ENCODE results near the gene ANKFN1.

ANKFN1 gene

GRCh38 chr17:56159826-56160380 lies 6.6 kb downstream of the ANKFN1 start:
- TF ChIP-seq, protein P1, sequence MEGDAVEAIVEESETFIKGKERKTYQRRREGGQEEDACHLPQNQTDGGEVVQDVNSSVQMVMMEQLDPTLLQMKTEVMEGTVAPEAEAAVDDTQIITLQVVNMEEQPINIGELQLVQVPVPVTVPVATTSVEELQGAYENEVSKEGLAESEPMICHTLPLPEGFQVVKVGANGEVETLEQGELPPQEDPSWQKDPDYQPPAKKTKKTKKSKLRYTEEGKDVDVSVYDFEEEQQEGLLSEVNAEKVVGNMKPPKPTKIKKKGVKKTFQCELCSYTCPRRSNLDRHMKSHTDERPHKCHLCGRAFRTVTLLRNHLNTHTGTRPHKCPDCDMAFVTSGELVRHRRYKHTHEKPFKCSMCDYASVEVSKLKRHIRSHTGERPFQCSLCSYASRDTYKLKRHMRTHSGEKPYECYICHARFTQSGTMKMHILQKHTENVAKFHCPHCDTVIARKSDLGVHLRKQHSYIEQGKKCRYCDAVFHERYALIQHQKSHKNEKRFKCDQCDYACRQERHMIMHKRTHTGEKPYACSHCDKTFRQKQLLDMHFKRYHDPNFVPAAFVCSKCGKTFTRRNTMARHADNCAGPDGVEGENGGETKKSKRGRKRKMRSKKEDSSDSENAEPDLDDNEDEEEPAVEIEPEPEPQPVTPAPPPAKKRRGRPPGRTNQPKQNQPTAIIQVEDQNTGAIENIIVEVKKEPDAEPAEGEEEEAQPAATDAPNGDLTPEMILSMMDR (IDR thresholded peaks at IDR 0.05; ENCODE audit: low read depth, low read length, missing control alignments), result no peak
- no peak overlapping the region for H3K27ac ChIP-seq
- in situ Hi-C loops (cut with HindIII; ENCODE audit: low pct_ligation_motif_present, low sequenced_read_pairs), result no loop called here
- no peaks in the 10 kb centered on the region for H3K27me3 ChIP-seq (replicated peaks)
- no peaks in the 10 kb centered on the region for H3K36me3 ChIP-seq (replicated peaks)
- DNase-seq, result no peak
- no peak overlapping the region for H3K4me3 ChIP-seq (ENCODE audit: low read depth, low read length)

DNA sequence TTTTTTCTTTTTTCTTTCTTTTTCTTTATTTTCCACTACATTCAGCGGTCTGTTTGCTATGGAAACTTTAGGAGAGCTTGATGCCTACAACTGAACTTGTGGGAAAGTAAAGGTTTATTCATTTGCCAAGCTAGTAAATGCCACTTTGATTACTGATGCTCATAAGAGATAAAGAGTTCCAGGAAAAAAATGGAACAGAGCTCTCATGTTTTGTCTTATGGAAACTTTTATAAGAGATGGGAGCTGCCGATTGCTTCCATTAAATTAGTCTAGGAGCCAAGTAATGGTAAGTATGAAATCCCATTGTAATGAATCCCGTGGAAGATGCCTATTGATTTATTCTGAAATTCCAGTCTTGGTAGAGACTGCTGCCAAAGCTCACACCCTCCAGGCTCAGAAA lies 7.1 kb downstream of the ANKFN1 start:
- TF ChIP-seq, protein P1 (IDR thresholded peaks at IDR 0.05; ENCODE audit: low read depth, low read length, missing control alignments), result no peak
- Histone ChIP-seq H3K36me3 (replicated peaks) (no peaks in the 10 kb centered on the region), H3K27ac (no peak overlapping the region), H3K27me3 (replicated peaks) (no peaks in the 10 kb centered on the region), H3K4me3 (ENCODE audit: low read depth, low read length) (no peak overlapping the region)
- in situ Hi-C loops (cut with HindIII; ENCODE audit: low pct_ligation_motif_present, low sequenced_read_pairs), result no loop called here
- no peak for DNase-seq

DNA sequence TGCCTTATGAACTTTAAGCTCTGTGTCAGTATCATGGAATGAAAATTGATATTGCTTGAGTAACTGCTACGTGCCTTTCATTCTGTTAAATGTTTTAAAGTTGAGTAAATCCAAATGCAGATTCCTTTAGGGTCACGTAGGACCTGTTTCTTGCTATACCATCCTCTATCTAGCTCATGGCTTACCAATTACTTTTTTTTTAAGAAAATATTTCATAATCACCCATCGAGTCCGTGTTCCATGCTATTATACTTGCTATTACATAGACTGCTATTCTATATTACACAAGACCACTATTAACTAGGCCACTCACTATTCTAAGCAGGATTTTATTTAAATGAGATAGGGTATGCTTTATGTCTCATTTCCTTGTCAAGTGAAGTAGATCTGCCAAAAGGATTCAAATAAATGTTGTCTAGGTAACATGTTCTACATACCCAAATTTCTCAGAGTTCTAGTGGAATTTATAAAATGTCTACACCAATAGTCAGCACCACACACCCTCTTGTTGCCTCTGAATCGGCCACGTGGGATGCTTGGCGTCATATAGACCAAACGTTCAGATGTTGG lies 11.9 kb downstream of the ANKFN1 start:
- Histone ChIP-seq H3K27me3 (replicated peaks) (no peaks in the 10 kb centered on the region), H3K36me3 (replicated peaks) (no peaks in the 10 kb centered on the region), H3K4me3 (ENCODE audit: low read depth, low read length) (no peak overlapping the region), H3K27ac (no peak overlapping the region)
- in situ Hi-C loops (cut with HindIII; ENCODE audit: low pct_ligation_motif_present, low sequenced_read_pairs), result no loop called here
- no peak for DNase-seq
- TF ChIP-seq, protein P1 (IDR thresholded peaks at IDR 0.05; ENCODE audit: low read depth, low read length, missing control alignments), result no peak

DNA sequence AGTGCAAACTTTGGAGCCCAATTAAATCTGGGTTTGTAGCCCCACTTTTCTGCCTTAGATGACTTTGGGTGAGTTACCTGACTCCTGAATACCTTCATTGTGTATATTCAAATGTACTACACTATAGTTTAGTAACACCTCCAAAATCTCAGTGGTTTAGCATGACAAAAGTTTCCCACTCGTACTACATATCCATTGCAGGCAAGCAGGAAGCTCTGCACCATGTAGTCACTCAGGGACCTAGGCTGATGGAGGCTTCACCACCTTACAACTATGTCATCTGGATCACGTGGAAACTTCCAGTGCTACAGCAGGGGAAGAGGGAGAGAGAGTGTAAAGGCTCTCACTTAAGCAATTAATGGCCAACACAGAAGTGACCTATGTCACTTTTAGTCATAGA lies 14.2 kb downstream of the ANKFN1 start:
- TF ChIP-seq, protein P1 (IDR thresholded peaks at IDR 0.05; ENCODE audit: low read depth, low read length, missing control alignments), result no peak
- no peak for DNase-seq
- Histone ChIP-seq H3K4me3 (ENCODE audit: low read depth, low read length) (no peak overlapping the region), H3K36me3 (replicated peaks) (no peaks in the 10 kb centered on the region), H3K27ac (no peak overlapping the region), H3K27me3 (replicated peaks) (no peaks in the 10 kb centered on the region)
- in situ Hi-C loops (cut with HindIII; ENCODE audit: low pct_ligation_motif_present, low sequenced_read_pairs), result no loop called here

GRCh38 chr17:56169621-56170020 lies 16.3 kb downstream of the ANKFN1 start:
- no peak for DNase-seq
- in situ Hi-C loops (cut with HindIII; ENCODE audit: low pct_ligation_motif_present, low sequenced_read_pairs), result no loop called here

More at GRCh38 chr17:56169621-56170020, 16.3 kb downstream of the ANKFN1 start:
- no peak overlapping the region for H3K4me3 ChIP-seq (ENCODE audit: low read depth, low read length)
- no peaks in the 10 kb centered on the region for H3K36me3 ChIP-seq (replicated peaks)
- TF ChIP-seq, protein P1 (IDR thresholded peaks at IDR 0.05; ENCODE audit: low read depth, low read length, missing control alignments), result no peak
- no peak overlapping the region for H3K27ac ChIP-seq
- H3K27me3 ChIP-seq (replicated peaks), result no peaks in the 10 kb centered on the region
